Keratinocyte (primary cell): Measurements from ENCODE around the gene ZNF784. TPM values are rescaled to one million over a fixed set of nuclear protein-coding genes. Genes with fewer than 3 reads are reported as not detected.
A peak's percentile ranks its signal among the peaks of the same experiment; 100 is the strongest.

ENCODE experiments used
- DNase-seq: peaks from one replicate; pipeline ENCODE4 v3.0.0-alpha.2; 2011; ENCODE audit warnings: low read depth, missing footprints, low spot score
- FAIRE-seq: peaks from 2 replicates; lab custom pipeline; 2011; peaks lifted over from hg19 to GRCh38; lab: Jason Lieb, UNC
- H2AFZ ChIP-seq: 2 replicates; pipeline ENCODE4 v1.6.0; 2012; ENCODE audit warnings: low read length, control low read depth, inconsistent platforms; ENCODE audit not compliant: control insufficient read depth
- H3K27ac ChIP-seq: 2 replicates; pipeline ENCODE4 v1.5.1; 2011; ENCODE audit warnings: low read length; ENCODE audit not compliant: control insufficient read depth, insufficient read depth
- H3K27me3 ChIP-seq: 3 replicates; pipeline ENCODE4 v1.6.0; 2011; ENCODE audit warnings: low read length; ENCODE audit not compliant: control insufficient read depth, insufficient read depth; ENCODE audit errors: extremely low read depth
- H3K36me3 ChIP-seq, 2 experiments: 2 replicates in 1 of 2; 3 replicates in 1 of 2; pipeline ENCODE4 v1.5.1; 2011; ENCODE audit warnings: low read length in 2 of 2, mild to moderate bottlenecking in 1 of 2; ENCODE audit not compliant: control insufficient read depth in 2 of 2, insufficient read depth in 2 of 2; ENCODE audit errors: extremely low read depth in 1 of 2
- H3K4me1 ChIP-seq: 3 replicates; pipeline ENCODE4 v1.5.1; 2011; ENCODE audit warnings: low read length; ENCODE audit not compliant: control insufficient read depth, insufficient read depth; ENCODE audit errors: extremely low read depth
- H3K4me2 ChIP-seq: 3 replicates; pipeline ENCODE4 v1.6.0; 2011; ENCODE audit warnings: low read depth, low read length; ENCODE audit not compliant: control insufficient read depth, insufficient read depth; ENCODE audit errors: extremely low read depth
- H3K4me3 ChIP-seq, 3 experiments: fragments of 200-600 bp in 1 of 3; sonication (generic) in 1 of 3; 2 replicates in 2 of 3; 3 replicates in 1 of 3; pipeline ENCODE4 v1.5.1; 2011 to 2016; ENCODE audit warnings: low read length in 3 of 3, mild to moderate bottlenecking in 3 of 3, control low read depth in 2 of 3, inconsistent platforms in 1 of 3, low read depth in 1 of 3, mixed read lengths in 1 of 3, mixed run types in 1 of 3, moderate library complexity in 1 of 3; ENCODE audit not compliant: control insufficient read depth in 2 of 3, insufficient read depth in 2 of 3; ENCODE audit errors: extremely low read depth in 1 of 3
- H3K79me2 ChIP-seq: 2 replicates; pipeline ENCODE4 v1.6.0; 2012; ENCODE audit warnings: low read length; ENCODE audit not compliant: control insufficient read depth, insufficient read depth
- H3K9ac ChIP-seq: 3 replicates; pipeline ENCODE4 v1.6.0; 2011; ENCODE audit warnings: low read length; ENCODE audit not compliant: control insufficient read depth, insufficient read depth; ENCODE audit errors: extremely low read depth
- H3K9me1 ChIP-seq: 3 replicates; pipeline ENCODE4 v1.6.0; 2011; ENCODE audit warnings: low read length; ENCODE audit not compliant: control insufficient read depth, insufficient read depth; ENCODE audit errors: extremely low read depth
- H3K9me3 ChIP-seq: 2 replicates; pipeline ENCODE4 v1.5.1; 2012; ENCODE audit warnings: low read depth, low read length; ENCODE audit not compliant: control insufficient read depth
- H4K20me1 ChIP-seq: 3 replicates; pipeline ENCODE4 v1.6.0; 2011; ENCODE audit warnings: low read length; ENCODE audit not compliant: control insufficient read depth, insufficient read depth; ENCODE audit errors: extremely low read depth
- EZH2 ChIP-seq: IDR thresholded peaks from one replicate; pipeline ENCODE4 v1.6.1; 2012; ENCODE audit warnings: inconsistent platforms, mild to moderate bottlenecking, low read length, moderate library complexity
- dilution Hi-C: fragments of 300-500 bp; cut with MboI; formaldehyde crosslinking; loops from one replicate; pipeline ENCODE4 v1.7.0; 2020; ENCODE audit warnings: low sequenced_read_pairs; ENCODE audit not compliant: extremely low pct_ligation_motif_present
- polyA plus RNA-seq, 5 experiments: library from polyadenylated mRNA; depleted of rRNA in 3 of 5; stranded (reverse) in 3 of 5; stranded (forward) in 1 of 5; unstranded in 1 of 5; fragments of >200 nt; gene quantifications; 1 replicate in 1 of 5; 2 replicates in 3 of 5; 3 replicates in 1 of 5; pipeline versions ENCODE4 v1.2.1 to v1.2.3, GENCODE V29; 2011 to 2012; ENCODE audit warnings: missing spikeins in 2 of 5, low read depth in 1 of 5, low replicate concordance in 1 of 5
- TF ChIP-seq, protein P1 (sequence below), 3 experiments: IDR thresholded peaks in 1 of 3; conservative IDR thresholded peaks in 1 of 3; optimal IDR thresholded peaks in 1 of 3; 2 replicates in 2 of 3; 3 replicates in 1 of 3; pipeline versions ENCODE3 to v1.5.1; 2011; ENCODE audit warnings: low read length in 3 of 3, mild to moderate bottlenecking in 3 of 3, moderate library complexity in 2 of 3, control low read depth in 1 of 3, inconsistent platforms in 1 of 3; ENCODE audit not compliant: insufficient read depth in 2 of 3; ENCODE audit errors: extremely low read depth in 1 of 3

Gene ZNF784
- polyA plus RNA-seq, 1 donor (not counting 4 experiments of a cell fraction or from before 2014, with no cell fraction given) = 2.1 TPM

DNA sequence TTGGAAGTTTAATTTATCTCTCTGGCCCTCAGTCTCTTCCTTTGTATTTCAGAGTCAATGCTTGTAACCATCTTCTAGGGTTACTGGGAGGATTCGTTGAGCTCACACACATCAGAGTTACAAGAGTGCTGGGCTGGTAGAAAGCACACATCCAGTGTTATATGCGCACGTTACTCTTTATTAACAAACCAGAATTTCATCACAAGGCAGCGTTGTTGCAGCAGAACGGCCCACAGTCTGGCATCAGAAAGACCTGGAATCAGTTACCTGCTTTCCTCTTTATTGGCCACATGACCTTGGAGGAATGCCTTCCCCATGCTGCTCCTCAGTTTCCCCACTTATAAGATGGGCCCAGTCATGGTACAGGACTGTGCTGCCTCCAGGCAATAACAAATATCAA is 15.0 kb downstream of the ZNF784 start:
- FAIRE-seq (no peak), DNase-seq (no peak)
- Histone ChIP-seq H3K4me1 (peaks cover 14% of the 10 kb centered on the region), H3K9ac (no peak overlapping the region), H3K79me2 (peaks cover 57% of the 10 kb centered on the region), H3K9me1 (no peaks in the 10 kb centered on the region), H3K27me3 (no peaks in the 10 kb centered on the region), H2AFZ (no peak overlapping the region), H4K20me1 (no peaks in the 10 kb centered on the region), H3K9me3 (no peaks in the 10 kb centered on the region), H3K4me3 (no peak overlapping the region), H3K4me2 (no peak overlapping the region), H3K27ac (no peak overlapping the region), H3K36me3 (peaks cover 11 to 14% of the 10 kb centered on the region in 2 experiments)
- TF ChIP-seq EZH2 = no peak
- dilution Hi-C loops = no loop called here

DNA sequence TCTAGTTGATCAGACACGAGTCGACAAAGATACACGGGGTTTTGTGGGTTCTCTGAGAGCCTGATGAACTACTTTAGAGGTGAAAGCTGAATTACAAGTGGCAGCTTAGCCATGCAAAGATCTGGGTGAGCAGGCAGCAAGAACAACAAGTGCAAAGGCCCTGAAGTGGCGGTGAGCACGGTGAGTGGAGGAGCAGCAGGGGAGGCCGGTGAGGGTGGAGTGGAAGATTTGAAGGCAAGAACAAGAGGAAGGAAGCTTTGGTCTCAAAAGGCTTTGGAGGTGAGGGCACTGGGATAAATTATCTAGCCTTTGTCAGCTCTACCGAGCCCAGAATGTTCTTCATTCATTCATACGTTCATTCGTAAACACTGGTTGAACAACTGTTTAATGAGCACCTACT is 17.5 kb downstream of the ZNF784 start:
- Histone ChIP-seq H4K20me1 (no peaks in the 10 kb centered on the region), H2AFZ (no peak overlapping the region)
- dilution Hi-C loops = no loop called here

DNA sequence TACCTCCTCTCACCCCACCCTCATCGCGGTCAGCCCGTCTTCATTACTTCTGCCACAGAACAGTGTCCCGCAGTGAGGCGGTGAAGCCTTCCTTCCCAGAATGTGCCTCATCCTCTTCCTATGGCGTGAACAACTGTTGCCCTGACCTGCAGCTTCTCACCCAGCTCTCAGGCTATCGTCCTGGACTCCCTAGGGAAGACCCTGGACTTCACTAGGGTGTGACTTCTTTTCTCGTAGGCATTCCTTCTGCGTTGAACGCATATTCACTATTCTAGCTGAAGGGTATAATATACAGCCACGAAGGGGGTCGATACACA is 17.9 kb downstream of the ZNF784 start:
- H4K20me1 ChIP-seq = no peaks in the 10 kb centered on the region
- peak overlapping the region; percentile 9 for H2AFZ ChIP-seq
- peaks cover 49% of the 10 kb centered on the region for H3K79me2 ChIP-seq
- H3K27ac ChIP-seq = peak overlapping the region; percentile 45
- no peaks in the 10 kb centered on the region for H3K9me1 ChIP-seq
- dilution Hi-C loops = no loop called here
- FAIRE-seq (no peak), DNase-seq (no peak)
- no peaks in the 10 kb centered on the region for H3K9me3 ChIP-seq
- H3K27me3 ChIP-seq = no peaks in the 10 kb centered on the region
- peak overlapping the region; percentile 84 for H3K9ac ChIP-seq
- TF ChIP-seq, protein P1, sequence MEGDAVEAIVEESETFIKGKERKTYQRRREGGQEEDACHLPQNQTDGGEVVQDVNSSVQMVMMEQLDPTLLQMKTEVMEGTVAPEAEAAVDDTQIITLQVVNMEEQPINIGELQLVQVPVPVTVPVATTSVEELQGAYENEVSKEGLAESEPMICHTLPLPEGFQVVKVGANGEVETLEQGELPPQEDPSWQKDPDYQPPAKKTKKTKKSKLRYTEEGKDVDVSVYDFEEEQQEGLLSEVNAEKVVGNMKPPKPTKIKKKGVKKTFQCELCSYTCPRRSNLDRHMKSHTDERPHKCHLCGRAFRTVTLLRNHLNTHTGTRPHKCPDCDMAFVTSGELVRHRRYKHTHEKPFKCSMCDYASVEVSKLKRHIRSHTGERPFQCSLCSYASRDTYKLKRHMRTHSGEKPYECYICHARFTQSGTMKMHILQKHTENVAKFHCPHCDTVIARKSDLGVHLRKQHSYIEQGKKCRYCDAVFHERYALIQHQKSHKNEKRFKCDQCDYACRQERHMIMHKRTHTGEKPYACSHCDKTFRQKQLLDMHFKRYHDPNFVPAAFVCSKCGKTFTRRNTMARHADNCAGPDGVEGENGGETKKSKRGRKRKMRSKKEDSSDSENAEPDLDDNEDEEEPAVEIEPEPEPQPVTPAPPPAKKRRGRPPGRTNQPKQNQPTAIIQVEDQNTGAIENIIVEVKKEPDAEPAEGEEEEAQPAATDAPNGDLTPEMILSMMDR (optimal IDR thresholded peaks at IDR 0.05 in 1 of 3, IDR thresholded peaks at IDR 0.05 in 1 of 3, conservative IDR thresholded peaks at IDR 0.05 in 1 of 3; ENCODE audit: extremely low read depth in 1 of 3, insufficient read depth in 2 of 3, low read length in 3 of 3) = no peak
- TF ChIP-seq EZH2 = no peak
- H3K4me2 ChIP-seq = peak overlapping the region; percentile 80
- H3K36me3 ChIP-seq = peaks cover 11 to 14% of the 10 kb centered on the region in 2 experiments
- H3K4me3 ChIP-seq = peak overlapping the region; percentile 61 to 73 (median 72)
- H3K4me1 ChIP-seq = peaks cover 16% of the 10 kb centered on the region

More for the DNA sequence above, 17.5 kb downstream of the ZNF784 start:
- Histone ChIP-seq H3K4me3 (peak overlapping the region; percentile 61 to 73 (median 72)), H3K9me3 (no peaks in the 10 kb centered on the region), H3K79me2 (peaks cover 52% of the 10 kb centered on the region), H3K4me1 (peaks cover 14% of the 10 kb centered on the region), H3K9ac (peak overlapping the region; percentile 84), H3K27me3 (no peaks in the 10 kb centered on the region), H3K27ac (peak overlapping the region; percentile 45), H3K9me1 (no peaks in the 10 kb centered on the region), H3K4me2 (peak overlapping the region; percentile 80), H3K36me3 (peaks cover 11 to 14% of the 10 kb centered on the region in 2 experiments)
- no peak for TF ChIP-seq EZH2
- FAIRE-seq (no peak), DNase-seq (no peak)
